ENCODE measurements around the gene TMEM45A.
"Not testable (repeated sequence)": the region's sequence is repeated elsewhere in the genome, so short reads cannot be mapped to it uniquely, and the experiment has no call there.

The TMEM45A gene

GRCh38 chr3:100580147-100580546 is 87.7 kb downstream of the TMEM45A start:
- no peak for DNase-seq

- no peak for DNase-seq
Measured at GRCh38 chr3:100581650-100582049, 89.2 kb downstream of the TMEM45A start.

GRCh38 chr3:100582157-100582556 is 89.7 kb downstream of the TMEM45A start:
- not testable (repeated sequence) for DNase-seq

GRCh38 chr3:100584101-100584660 is 91.8 kb downstream of the TMEM45A start:
- DNase-seq = no peak

- DNase-seq = no peak
Measured at GRCh38 chr3:100586832-100587231, 94.4 kb downstream of the TMEM45A start.

- no peak for DNase-seq
Measured at GRCh38 chr3:100588251-100588650, 95.8 kb downstream of the TMEM45A start.

GRCh38 chr3:100590114-100590839 is 97.9 kb downstream of the TMEM45A start:
- peak; percentile 59 for DNase-seq

- DNase-seq = no peak
Measured at GRCh38 chr3:100590840-100591147, 98.4 kb downstream of the TMEM45A start.

GRCh38 chr3:100591411-100591810 is 99.0 kb downstream of the TMEM45A start:
- DNase-seq = no peak

GRCh38 chr3:100600181-100601042 is 108.0 kb downstream of the TMEM45A start:
- peak; percentile 43 for DNase-seq

- peak; percentile 78 for DNase-seq
Measured at GRCh38 chr3:100602506-100603444, 110.4 kb downstream of the TMEM45A start.

- DNase-seq = peak; percentile 16
Measured at GRCh38 chr3:100603469-100603868, 111.0 kb downstream of the TMEM45A start.

GRCh38 chr3:100605358-100605757 is 112.9 kb downstream of the TMEM45A start:
- no peak for DNase-seq

- no peak for DNase-seq
Measured at GRCh38 chr3:100606894-100607512, 114.6 kb downstream of the TMEM45A start.

- DNase-seq = peak; percentile 9
Measured at GRCh38 chr3:100609305-100609704, 116.9 kb downstream of the TMEM45A start, which contains the start of gene ADGRG7. Gene ADGRG7 (plus strand): TSS chr3:100609601. CDS start chr3:100609857, 256 bp downstream.

GRCh38 chr3:100609963-100610362 is 117.5 kb downstream of the TMEM45A start:
- DNase-seq = no peak

- no peak for DNase-seq
Measured at GRCh38 chr3:100611221-100611620, 118.8 kb downstream of the TMEM45A start.

GRCh38 chr3:100613721-100614390 is 121.4 kb downstream of the TMEM45A start:
- DNase-seq = no peak

- DNase-seq = no peak
Measured at GRCh38 chr3:100614941-100615340, 122.5 kb downstream of the TMEM45A start.

GRCh38 chr3:100615684-100616083 is 123.3 kb downstream of the TMEM45A start:
- DNase-seq = no peak

GRCh38 chr3:100621251-100621650 is 128.8 kb downstream of the TMEM45A start:
- no peak for DNase-seq
